Sigmoid colon (tissue), 4 donors: Measurements from ENCODE around the gene TOX3.

Experiments
- EP300 ChIP-seq, 4 donors: sonication (generic); formaldehyde crosslinking; IDR thresholded peaks; one replicate each; pipeline ENCODE4 v1.6.1; 2017; ENCODE audit warnings: antibody characterized with exemption in 4 of 4
- POLR2A ChIP-seq, 2 donors: fragments of 450-650 bp; IDR thresholded peaks; one replicate each; pipeline ENCODE4 v1.6.1; 2016; ENCODE audit warnings: antibody characterized with exemption in 2 of 2, mild to moderate bottlenecking in 2 of 2, moderate library complexity in 2 of 2
- TF ChIP-seq, protein P1 (sequence below), 4 experiments: fragments of 450-650 bp in 3 of 4; fragments of 200-600 bp in 1 of 4; IDR thresholded peaks; one replicate each; pipeline ENCODE4 v1.5.1; 2016 to 2019; ENCODE audit warnings: antibody characterized with exemption in 4 of 4, mild to moderate bottlenecking in 3 of 4, moderate library complexity in 2 of 4

- TF ChIP-seq EP300 (IDR thresholded peaks at IDR 0.05): no peak
- TF ChIP-seq POLR2A (IDR thresholded peaks at IDR 0.05): no peak
- TF ChIP-seq, protein P1, sequence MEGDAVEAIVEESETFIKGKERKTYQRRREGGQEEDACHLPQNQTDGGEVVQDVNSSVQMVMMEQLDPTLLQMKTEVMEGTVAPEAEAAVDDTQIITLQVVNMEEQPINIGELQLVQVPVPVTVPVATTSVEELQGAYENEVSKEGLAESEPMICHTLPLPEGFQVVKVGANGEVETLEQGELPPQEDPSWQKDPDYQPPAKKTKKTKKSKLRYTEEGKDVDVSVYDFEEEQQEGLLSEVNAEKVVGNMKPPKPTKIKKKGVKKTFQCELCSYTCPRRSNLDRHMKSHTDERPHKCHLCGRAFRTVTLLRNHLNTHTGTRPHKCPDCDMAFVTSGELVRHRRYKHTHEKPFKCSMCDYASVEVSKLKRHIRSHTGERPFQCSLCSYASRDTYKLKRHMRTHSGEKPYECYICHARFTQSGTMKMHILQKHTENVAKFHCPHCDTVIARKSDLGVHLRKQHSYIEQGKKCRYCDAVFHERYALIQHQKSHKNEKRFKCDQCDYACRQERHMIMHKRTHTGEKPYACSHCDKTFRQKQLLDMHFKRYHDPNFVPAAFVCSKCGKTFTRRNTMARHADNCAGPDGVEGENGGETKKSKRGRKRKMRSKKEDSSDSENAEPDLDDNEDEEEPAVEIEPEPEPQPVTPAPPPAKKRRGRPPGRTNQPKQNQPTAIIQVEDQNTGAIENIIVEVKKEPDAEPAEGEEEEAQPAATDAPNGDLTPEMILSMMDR (IDR thresholded peaks at IDR 0.05): no peak
Observed at GRCh38 chr16:52591471-52591870, 44.5 kb upstream of the TOX3 start.
